Neural cell (in vitro differentiated cells): Measurements from ENCODE around the gene SCN8A. TPM values are rescaled to one million over a fixed set of nuclear protein-coding genes. Genes with fewer than 3 reads are reported as not detected.

Experiments used
- H2AFZ ChIP-seq: fragments of 200-600, 300-800 bp; sonication (generic), shearing (Covaris generic); 2 replicates; pipeline ENCODE4 v1.6.0; 2014; ENCODE audit warnings: low read depth, mild to moderate bottlenecking, antibody characterized with exemption, low read length, moderate library complexity
- H3F3A ChIP-seq: fragments of 200-600 bp; shearing (Covaris generic); 2 replicates; pipeline ENCODE4 v1.6.1; 2016; ENCODE audit warnings: mild to moderate bottlenecking, moderate library complexity, mixed read lengths, antibody characterized with exemption, low read length; ENCODE audit not compliant: insufficient read depth, poor library complexity, severe bottlenecking
- H3K27ac ChIP-seq: fragments of 200-600, 300-800 bp; sonication (generic), shearing (Covaris generic); 2 replicates; pipeline ENCODE4 v1.5.1; 2014; ENCODE audit warnings: mild to moderate bottlenecking, low read length, moderate library complexity
- H3K27me3 ChIP-seq: fragments of 300-800, 200-600 bp; sonication (generic), shearing (Covaris generic); 2 replicates; pipeline ENCODE4 v1.6.0; 2014; ENCODE audit warnings: mild to moderate bottlenecking, low read depth, low read length, moderate library complexity; ENCODE audit not compliant: insufficient read depth
- H3K36me3 ChIP-seq: fragments of 300-800, 200-600 bp; sonication (generic), shearing (Covaris generic); 2 replicates; pipeline ENCODE4 v1.5.1; 2014; ENCODE audit warnings: mild to moderate bottlenecking, antibody characterized with exemption, low read length, moderate library complexity; ENCODE audit not compliant: insufficient read depth
- H3K4me2 ChIP-seq: fragments of 300-800, 200-600 bp; sonication (generic), shearing (Covaris generic); 2 replicates; pipeline ENCODE4 v1.6.0; 2014; ENCODE audit warnings: mild to moderate bottlenecking, low read length
- H3K4me3 ChIP-seq: fragments of 300-800, 200-600 bp; sonication (generic), shearing (Covaris generic); 2 replicates; pipeline ENCODE4 v1.5.1; 2014; ENCODE audit warnings: mild to moderate bottlenecking, low read length, moderate library complexity
- H3K79me2 ChIP-seq: fragments of 200-600 bp; shearing (Covaris generic); replicated peaks from 2 replicates; pipeline ENCODE4 v1.6.0; 2014; ENCODE audit warnings: mild to moderate bottlenecking, low read length, moderate library complexity; ENCODE audit not compliant: insufficient read depth
- H3K9ac ChIP-seq: fragments of 300-800, 200-600 bp; sonication (generic), shearing (Covaris generic); 2 replicates; pipeline ENCODE4 v1.6.1; 2016; ENCODE audit warnings: mild to moderate bottlenecking, low read length, mixed read lengths
- H3K9me2 ChIP-seq: fragments of 200-600 bp; shearing (Covaris generic); 2 replicates; pipeline ENCODE4 v1.6.1; 2016; ENCODE audit warnings: mild to moderate bottlenecking, low read length, mixed read lengths; ENCODE audit not compliant: insufficient read depth
- H3K9me3 ChIP-seq: fragments of 200-600, 300-800 bp; sonication (generic), shearing (Covaris generic); 2 replicates; pipeline ENCODE4 v1.6.1; 2016; ENCODE audit warnings: mild to moderate bottlenecking, mixed run types, low read length, moderate library complexity, mixed read lengths
- H4K20me1 ChIP-seq: fragments of 200-600 bp; shearing (Covaris generic); 2 replicates; pipeline ENCODE4 v1.6.1; 2016; ENCODE audit warnings: mild to moderate bottlenecking, mixed run types; ENCODE audit not compliant: insufficient read depth
- EP300 ChIP-seq: fragments of 450-650 bp; conservative IDR thresholded peaks from 2 replicates; pipeline ENCODE4 v1.6.1; 2014; ENCODE audit warnings: antibody characterized with exemption, mild to moderate bottlenecking, moderate library complexity; ENCODE audit not compliant: poor library complexity, severe bottlenecking
- EZH2 ChIP-seq: fragments of 200-600, 300-800 bp; shearing (Covaris generic), sonication (generic); IDR thresholded peaks from 2 replicates; pipeline ENCODE4 v1.6.1; 2014; ENCODE audit warnings: antibody characterized with exemption, low read length, borderline replicate concordance, mild to moderate bottlenecking; ENCODE audit not compliant: insufficient read depth, poor library complexity, severe bottlenecking
- MXI1 ChIP-seq: fragments of 450-650 bp; conservative IDR thresholded peaks from 2 replicates; pipeline ENCODE4 v1.6.1; 2014; ENCODE audit warnings: antibody characterized with exemption, mild to moderate bottlenecking; ENCODE audit not compliant: poor library complexity, severe bottlenecking
- POLR2AphosphoS5 ChIP-seq: IDR thresholded peaks from 2 replicates; pipeline ENCODE4 v1.6.1; 2012
- RAD21 ChIP-seq: fragments of 450-650 bp; conservative IDR thresholded peaks from 2 replicates; pipeline ENCODE4 v1.6.1; 2014; ENCODE audit warnings: antibody characterized with exemption, mild to moderate bottlenecking, moderate library complexity
- SMC3 ChIP-seq: fragments of 450-650 bp; conservative IDR thresholded peaks from 2 replicates; pipeline ENCODE4 v1.6.1; 2014; ENCODE audit warnings: antibody characterized with exemption, mild to moderate bottlenecking, moderate library complexity; ENCODE audit not compliant: poor library complexity
- TAF1 ChIP-seq: IDR thresholded peaks from 2 replicates; pipeline ENCODE4 v1.6.1; 2012; ENCODE audit warnings: low read depth
- polyA plus RNA-seq: library from polyadenylated mRNA; depleted of rRNA; stranded (reverse); fragments of >200 nt; gene quantifications from 2 replicates; pipeline ENCODE4 v1.2.3, GENCODE V29; 2014
- TF ChIP-seq, protein P1 (sequence below): IDR thresholded peaks from 2 replicates; pipeline ENCODE4 v1.6.1; 2012; ENCODE audit warnings: borderline replicate concordance
- TF ChIP-seq, protein P2 (sequence below): fragments of 450-650 bp; IDR thresholded peaks from 2 replicates; pipeline ENCODE4 v1.5.1; 2014; ENCODE audit warnings: antibody characterized with exemption, mild to moderate bottlenecking, moderate library complexity; ENCODE audit not compliant: poor library complexity, severe bottlenecking

Gene SCN8A
- polyA plus RNA-seq, 1 donor from 2014 or later: 14.2 TPM

DNA sequence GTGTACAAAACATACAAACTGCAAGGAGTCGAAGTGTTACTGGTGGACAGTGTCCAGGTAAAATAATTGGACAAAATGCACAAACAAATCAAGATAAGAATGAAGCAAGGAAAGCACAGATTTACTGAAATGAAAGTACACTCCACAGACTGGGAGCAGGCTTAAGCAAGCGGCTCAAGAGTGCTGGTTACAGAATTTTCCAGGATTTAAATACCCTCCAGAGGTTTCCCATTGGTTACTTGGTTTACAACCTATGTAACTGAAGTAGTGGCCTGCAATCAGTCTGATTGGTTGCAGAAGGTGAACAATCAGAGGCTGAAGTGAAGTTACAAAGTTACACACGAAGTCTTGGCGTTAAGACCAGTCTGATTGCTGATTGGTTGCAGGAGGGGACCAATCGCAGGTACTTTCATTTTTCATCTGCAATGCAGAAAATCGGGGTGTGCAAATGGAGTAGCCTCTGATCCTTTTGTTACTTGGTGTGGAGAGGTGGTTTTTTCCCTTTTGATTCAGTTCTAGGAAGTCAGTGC is 11.6 kb upstream of the SCN8A start:
- Histone ChIP-seq H3K9me3 (no peaks in the 10 kb centered on the region), H2AFZ (no peak overlapping the region)

DNA sequence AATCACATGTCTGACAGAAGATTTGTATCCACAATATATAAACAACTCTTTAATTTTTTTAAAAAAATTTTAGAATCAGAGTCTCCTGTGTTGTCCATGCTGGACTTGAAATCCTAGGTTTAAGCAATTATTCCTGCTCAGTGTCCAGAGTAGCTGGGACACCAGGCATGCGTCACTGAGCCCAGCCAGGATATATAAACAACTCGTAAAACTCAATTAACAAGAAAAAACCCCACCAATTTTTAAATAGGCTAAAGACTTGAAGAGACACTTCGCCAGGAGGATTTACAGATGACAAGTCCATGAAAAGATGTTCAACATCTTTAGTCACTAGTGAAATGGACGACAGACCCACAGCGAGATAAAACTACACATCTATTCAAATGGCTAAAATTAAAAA is 2.0 kb upstream of the SCN8A start:
- no peak overlapping the region for H3K4me2 ChIP-seq
- H3K36me3 ChIP-seq: no peaks in the 10 kb centered on the region
- no peak overlapping the region for H3K9ac ChIP-seq
- H3K27ac ChIP-seq: no peak overlapping the region
- H3K79me2 ChIP-seq: peaks cover 19% of the 10 kb centered on the region
- H2AFZ ChIP-seq: no peak overlapping the region
- no peaks in the 10 kb centered on the region for H3K9me3 ChIP-seq
- no peak overlapping the region for H3K4me3 ChIP-seq
- H3K9me2 ChIP-seq: no peaks in the 10 kb centered on the region
- TF ChIP-seq POLR2AphosphoS5: no peak
- no peaks in the 10 kb centered on the region for H4K20me1 ChIP-seq
- H3K27me3 ChIP-seq: no peaks in the 10 kb centered on the region
- H3F3A ChIP-seq: no peaks in the 10 kb centered on the region

More for the DNA sequence above, 11.6 kb upstream of the SCN8A start:
- no peaks in the 10 kb centered on the region for H3F3A ChIP-seq
- no peaks in the 10 kb centered on the region for H3K36me3 ChIP-seq
- no peaks in the 10 kb centered on the region for H4K20me1 ChIP-seq
- no peak overlapping the region for H3K4me2 ChIP-seq
- H3K4me3 ChIP-seq: no peak overlapping the region
- no peak for TF ChIP-seq POLR2AphosphoS5
- TF ChIP-seq EZH2: no peak
- no peak for TF ChIP-seq RAD21
- no peak for TF ChIP-seq MXI1
- TF ChIP-seq, protein P1, sequence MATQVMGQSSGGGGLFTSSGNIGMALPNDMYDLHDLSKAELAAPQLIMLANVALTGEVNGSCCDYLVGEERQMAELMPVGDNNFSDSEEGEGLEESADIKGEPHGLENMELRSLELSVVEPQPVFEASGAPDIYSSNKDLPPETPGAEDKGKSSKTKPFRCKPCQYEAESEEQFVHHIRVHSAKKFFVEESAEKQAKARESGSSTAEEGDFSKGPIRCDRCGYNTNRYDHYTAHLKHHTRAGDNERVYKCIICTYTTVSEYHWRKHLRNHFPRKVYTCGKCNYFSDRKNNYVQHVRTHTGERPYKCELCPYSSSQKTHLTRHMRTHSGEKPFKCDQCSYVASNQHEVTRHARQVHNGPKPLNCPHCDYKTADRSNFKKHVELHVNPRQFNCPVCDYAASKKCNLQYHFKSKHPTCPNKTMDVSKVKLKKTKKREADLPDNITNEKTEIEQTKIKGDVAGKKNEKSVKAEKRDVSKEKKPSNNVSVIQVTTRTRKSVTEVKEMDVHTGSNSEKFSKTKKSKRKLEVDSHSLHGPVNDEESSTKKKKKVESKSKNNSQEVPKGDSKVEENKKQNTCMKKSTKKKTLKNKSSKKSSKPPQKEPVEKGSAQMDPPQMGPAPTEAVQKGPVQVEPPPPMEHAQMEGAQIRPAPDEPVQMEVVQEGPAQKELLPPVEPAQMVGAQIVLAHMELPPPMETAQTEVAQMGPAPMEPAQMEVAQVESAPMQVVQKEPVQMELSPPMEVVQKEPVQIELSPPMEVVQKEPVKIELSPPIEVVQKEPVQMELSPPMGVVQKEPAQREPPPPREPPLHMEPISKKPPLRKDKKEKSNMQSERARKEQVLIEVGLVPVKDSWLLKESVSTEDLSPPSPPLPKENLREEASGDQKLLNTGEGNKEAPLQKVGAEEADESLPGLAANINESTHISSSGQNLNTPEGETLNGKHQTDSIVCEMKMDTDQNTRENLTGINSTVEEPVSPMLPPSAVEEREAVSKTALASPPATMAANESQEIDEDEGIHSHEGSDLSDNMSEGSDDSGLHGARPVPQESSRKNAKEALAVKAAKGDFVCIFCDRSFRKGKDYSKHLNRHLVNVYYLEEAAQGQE: no peak
- TF ChIP-seq, protein P2, sequence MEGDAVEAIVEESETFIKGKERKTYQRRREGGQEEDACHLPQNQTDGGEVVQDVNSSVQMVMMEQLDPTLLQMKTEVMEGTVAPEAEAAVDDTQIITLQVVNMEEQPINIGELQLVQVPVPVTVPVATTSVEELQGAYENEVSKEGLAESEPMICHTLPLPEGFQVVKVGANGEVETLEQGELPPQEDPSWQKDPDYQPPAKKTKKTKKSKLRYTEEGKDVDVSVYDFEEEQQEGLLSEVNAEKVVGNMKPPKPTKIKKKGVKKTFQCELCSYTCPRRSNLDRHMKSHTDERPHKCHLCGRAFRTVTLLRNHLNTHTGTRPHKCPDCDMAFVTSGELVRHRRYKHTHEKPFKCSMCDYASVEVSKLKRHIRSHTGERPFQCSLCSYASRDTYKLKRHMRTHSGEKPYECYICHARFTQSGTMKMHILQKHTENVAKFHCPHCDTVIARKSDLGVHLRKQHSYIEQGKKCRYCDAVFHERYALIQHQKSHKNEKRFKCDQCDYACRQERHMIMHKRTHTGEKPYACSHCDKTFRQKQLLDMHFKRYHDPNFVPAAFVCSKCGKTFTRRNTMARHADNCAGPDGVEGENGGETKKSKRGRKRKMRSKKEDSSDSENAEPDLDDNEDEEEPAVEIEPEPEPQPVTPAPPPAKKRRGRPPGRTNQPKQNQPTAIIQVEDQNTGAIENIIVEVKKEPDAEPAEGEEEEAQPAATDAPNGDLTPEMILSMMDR: no peak
- no peak for TF ChIP-seq TAF1
- TF ChIP-seq EP300: no peak
- no peak for TF ChIP-seq SMC3
- H3K27ac ChIP-seq: no peak overlapping the region
- no peaks in the 10 kb centered on the region for H3K27me3 ChIP-seq
- no peaks in the 10 kb centered on the region for H3K9me2 ChIP-seq
- H3K9ac ChIP-seq: no peak overlapping the region
- no peaks in the 10 kb centered on the region for H3K79me2 ChIP-seq
